ENCODE results near the gene ITFG1.
"Not testable (repeated sequence)": the region's sequence is repeated elsewhere in the genome, so short reads cannot be mapped to it uniquely, and the experiment has no call there.

The ITFG1 gene

GRCh38 chr16:47250983-47251382 lies 209.9 kb downstream of the ITFG1 start:
- no peak for DNase-seq (ENCODE audit: low spot score)
- no peak for FAIRE-seq

GRCh38 chr16:47247690-47248089 lies 213.2 kb downstream of the ITFG1 start:
- FAIRE-seq (no peak), DNase-seq (ENCODE audit: low spot score) (no peak)

GRCh38 chr16:47244206-47244605 lies 216.7 kb downstream of the ITFG1 start:
- FAIRE-seq (no peak), DNase-seq (ENCODE audit: low spot score) (no peak)

- no peak for FAIRE-seq
- no peak for DNase-seq (ENCODE audit: low spot score)
These were observed 219.8 kb downstream of the ITFG1 start for GRCh38 chr16:47241061-47241460.

- no peak for FAIRE-seq
- DNase-seq (ENCODE audit: low spot score), result no peak
These were observed 224.1 kb downstream of the ITFG1 start for GRCh38 chr16:47236716-47237115.

- FAIRE-seq (no peak), DNase-seq (ENCODE audit: low spot score) (no peak)
These were observed 230.6 kb downstream of the ITFG1 start for GRCh38 chr16:47230296-47230695.

GRCh38 chr16:47229053-47230050 lies 231.5 kb downstream of the ITFG1 start:
- no peak for FAIRE-seq
- no peak for DNase-seq (ENCODE audit: low spot score)

- FAIRE-seq (no peak), DNase-seq (ENCODE audit: low spot score) (no peak)
These were observed 232.6 kb downstream of the ITFG1 start for GRCh38 chr16:47228241-47228640.

- DNase-seq (ENCODE audit: low spot score), result no peak
These were observed 247.0 kb downstream of the ITFG1 start for GRCh38 chr16:47213761-47214440.

GRCh38 chr16:47211218-47211617 lies 249.6 kb downstream of the ITFG1 start:
- DNase-seq (ENCODE audit: low spot score), result no peak
- FAIRE-seq, result no peak

More at GRCh38 chr16:47213761-47214440, 247.0 kb downstream of the ITFG1 start:
- no peak for FAIRE-seq

GRCh38 chr16:47204736-47205504 lies 255.9 kb downstream of the ITFG1 start:
- DNase-seq (ENCODE audit: low spot score) (no peak), FAIRE-seq (no peak)

GRCh38 chr16:47203433-47203832 lies 257.4 kb downstream of the ITFG1 start:
- not testable (repeated sequence) for DNase-seq (ENCODE audit: low spot score)

GRCh38 chr16:47198180-47198575 lies 262.7 kb downstream of the ITFG1 start:
- FAIRE-seq (no peak), DNase-seq (ENCODE audit: low spot score) (no peak)

More at GRCh38 chr16:47203433-47203832, 257.4 kb downstream of the ITFG1 start:
- not testable (repeated sequence) for FAIRE-seq

- DNase-seq (ENCODE audit: low spot score), result no peak
These were observed 263.2 kb downstream of the ITFG1 start for GRCh38 chr16:47197536-47198179.

GRCh38 chr16:47196457-47196856 lies 264.4 kb downstream of the ITFG1 start:
- DNase-seq (ENCODE audit: low spot score) (no peak), FAIRE-seq (no peak)

More at GRCh38 chr16:47197536-47198179, 263.2 kb downstream of the ITFG1 start:
- FAIRE-seq, result no peak

- no peak for FAIRE-seq
These were observed 278.5 kb downstream of the ITFG1 start for GRCh38 chr16:47182318-47182717.

GRCh38 chr16:47181066-47181465 lies 279.8 kb downstream of the ITFG1 start:
- FAIRE-seq; DNase-seq (ENCODE audit: low spot score): not testable (repeated sequence)

More at GRCh38 chr16:47182318-47182717, 278.5 kb downstream of the ITFG1 start:
- no peak for DNase-seq (ENCODE audit: low spot score)

- DNase-seq (ENCODE audit: low spot score), result no peak
- no peak for FAIRE-seq
These were observed 280.8 kb downstream of the ITFG1 start for GRCh38 chr16:47180073-47180472.

- peak; percentile 80 for FAIRE-seq
- DNase-seq (ENCODE audit: low spot score), result no peak
These were observed 285.7 kb downstream of the ITFG1 start for GRCh38 chr16:47175152-47175551.

- DNase-seq (ENCODE audit: low spot score) (no peak), FAIRE-seq (no peak)
These were observed 298.0 kb downstream of the ITFG1 start for GRCh38 chr16:47162670-47163420.

All from RCC 7860 (cell line).